Heart left ventricle (tissue), 16 donors: Measurements from ENCODE around the gene CCNY. TPM values are rescaled to one million over a fixed set of nuclear protein-coding genes. Genes with fewer than 3 reads are reported as not detected.
"Not testable (repeated sequence)": the region's sequence is repeated elsewhere in the genome, so short reads cannot be mapped to it uniquely, and the experiment has no call there.

ENCODE experiments used
- ATAC-seq, 4 donors: fragments of 200-7000 bp; cut with Tn5 transposase; one replicate each; pipeline ENCODE4 v1.9.1; 2020 to 2022; ENCODE audit warnings: moderate library complexity in 4 of 4, mild to moderate bottlenecking in 3 of 4, moderate number of reproducible peaks in 1 of 4
- DNase-seq, 5 donors: peaks; one replicate each; pipeline ENCODE4 v3.0.0-alpha.2; 2020
- H3K27ac ChIP-seq, 12 donors: fragments of 200-600 bp; sonication (generic) in 4 of 12; one replicate each; pipeline versions ENCODE4 v1.5.0 to v1.8.0; 2016 to 2022; ENCODE audit warnings: mild to moderate bottlenecking in 2 of 12
- H3K27me3 ChIP-seq, 9 donors: fragments of 200-600 bp; sonication (generic) in 2 of 9; one replicate each; pipeline versions ENCODE4 v1.5.1 to v1.8.0; 2016 to 2022; ENCODE audit warnings: mild to moderate bottlenecking in 3 of 9
- H3K36me3 ChIP-seq, 9 donors: fragments of 200-600 bp; sonication (generic) in 2 of 9; one replicate each; pipeline versions ENCODE4 v1.5.0 to v1.8.0; 2018 to 2022; ENCODE audit warnings: mild to moderate bottlenecking in 2 of 9
- H3K4me1 ChIP-seq, 12 donors: fragments of 200-600 bp; sonication (generic) in 4 of 12; one replicate each; pipeline versions ENCODE4 v1.5.0 to v1.8.0; 2016 to 2022; ENCODE audit warnings: mild to moderate bottlenecking in 3 of 12
- H3K4me3 ChIP-seq, 12 donors: fragments of 200-600 bp; sonication (generic) in 4 of 12; one replicate each; pipeline versions ENCODE4 v1.5.0 to v1.8.0; 2017 to 2022; ENCODE audit warnings: mild to moderate bottlenecking in 9 of 12, moderate library complexity in 4 of 12
- H3K9me3 ChIP-seq, 12 donors: fragments of 200-600 bp; sonication (generic) in 4 of 12; one replicate each; pipeline versions ENCODE4 v1.5.0 to v1.8.0; 2016 to 2022; ENCODE audit warnings: mild to moderate bottlenecking in 1 of 12
- CTCF ChIP-seq, 12 donors: fragments of 200-600 bp; sonication (generic) in 4 of 12; IDR thresholded peaks; one replicate each; pipeline versions ENCODE4 v1.5.0 to v1.8.0; 2018 to 2022; ENCODE audit warnings: antibody characterized with exemption in 12 of 12, mild to moderate bottlenecking in 5 of 12
- POLR2A ChIP-seq, 2 donors: fragments of 450-650 bp; IDR thresholded peaks; one replicate each; pipeline ENCODE4 v1.6.1; 2017; ENCODE audit warnings: antibody characterized with exemption in 2 of 2, mild to moderate bottlenecking in 2 of 2, moderate library complexity in 2 of 2
- WGBS, 4 donors: extraction: QIAGEN DNeasy Blood & Tissue Kit in 2 of 4; methylation state at CpG; one replicate each; pipeline versions ENCODE4 v1.1.5 to v1.1.7; 2013 to 2018; 5-methylcytosine and 5-hydroxymethylcytosine counted together
- intact Hi-C, 10 donors: fragments of 100-400 bp; cut with DNase I; formaldehyde crosslinking; loops; one replicate each; pipeline versions ENCODE4 v1.11.1 to v1.14.2; 2022
- polyA plus RNA-seq, 2 donors: library from polyadenylated mRNA; stranded (reverse); fragments of 200-250 nt; gene quantifications; one replicate each; pipeline ENCODE4 v1.2.3, GENCODE V29; 2013
- total RNA-seq, 9 donors: library from RNA; depleted of rRNA in 2 of 9; stranded (reverse); fragments of >200 nt in 2 of 9; fragmentation: NEBNext Ultra II Directional in 3 of 9; extraction: Animal tissue kit (Norgen Biotek cat#: 25700) in 3 of 9; gene quantifications; one replicate each; pipeline versions ENCODE4 v1.1.0 to v1.2.4, GENCODE V29; 2016 to 2023
- donor health status: ischemic (EF 13 %, LVEDD 7.1; RV severe dilation, severe dysfunction).
- donor health status: healthy with polysubstance abuse.
- donor health status: DM: no; HTN: yes; CAD: no.
- donor health status: DM: no; HTN: no; CAD: no.
- donor health status: ischemic (EF 25% LVEDD 6.9; RV normal size, moderate dysfunction).
- donor health status: ischemic (EF 25% LVEDD 5.7; RV mildly dilated, moderate dysfunction).
- donor health status: healthy.
- donor health status: DM: yes; HTN: yes; CAD: no.
- donor health status: ischemic (EF 35%, LVEDD 5.7; RV mildly dilated, moderate dysfunction).
- donor health status: nonischemic (EF 11% LVEDD 7.7; RV severe dilation, severe dysfunction).
- donor health status: DM: yes; HTN: yes; CAD: no.
- donor health status: PGD.
- donor health status: ischemic (EF 29% LVEDD 5.4; RV normal size, mild dysfunction).
- donor health status: nonischemic (EF 23%, LVEDD 6.1; RV moderate dilation, normal function).

Gene CCNY
- total and polyA plus RNA-seq, 11 donors = 26.4 to 106 (median 80.7) TPM

GRCh38 chr10:35517431-35518181, 181.3 kb downstream of the CCNY start:
- peak overlapping the region in 6 of 12 donors; percentile 5 to 44 (median 23) for H3K27ac ChIP-seq
- no peak for DNase-seq
- H3K9me3 ChIP-seq = no peaks in the 10 kb centered on the region
- H3K4me3 ChIP-seq = no peak overlapping the region
- intact Hi-C loops = no loop called here
- no peaks in the 10 kb centered on the region for H3K36me3 ChIP-seq
- TF ChIP-seq CTCF (IDR thresholded peaks at IDR 0.05) = no peak
- TF ChIP-seq POLR2A (IDR thresholded peaks at IDR 0.05) = no peak
- WGBS, 4 donors = 49 to 64% (median 58%) methylated on average over 11 of the region's 11 CpGs
- H3K4me1 ChIP-seq = peaks cover 0 to 37% (median 23%) of the 10 kb centered on the region in 12 donors
- peak; percentile 37 to 71 (median 64) for ATAC-seq
- no peaks in the 10 kb centered on the region for H3K27me3 ChIP-seq

- H3K9me3 ChIP-seq, intact Hi-C loops, ATAC-seq, DNase-seq, H3K36me3 ChIP-seq, H3K4me3 ChIP-seq, H3K27me3 ChIP-seq: not testable (repeated sequence)
- WGBS, 4 donors = 66 to 88% (median 74%) methylated on average over 1 of the region's 1 CpG
- peaks cover 0 to 37% (median 23%) of the 10 kb centered on the region in 12 donors for H3K4me1 ChIP-seq
- peak overlapping the region in 2 of 12 donors; percentile 8 to 33 for H3K27ac ChIP-seq
These were observed 181.9 kb downstream of the CCNY start for GRCh38 chr10:35518187-35518586.

GRCh38 chr10:35520996-35521395, 184.7 kb downstream of the CCNY start:
- DNase-seq (no peak), ATAC-seq (no peak)
- no peaks in the 10 kb centered on the region for H3K36me3 ChIP-seq
- intact Hi-C loops = no loop called here
- H3K27me3 ChIP-seq = no peaks in the 10 kb centered on the region
- no peak overlapping the region for H3K4me3 ChIP-seq
- H3K4me1 ChIP-seq = peaks cover 0 to 41% (median 21%) of the 10 kb centered on the region in 12 donors
- 96 to 100% (median 98%) methylated on average over 3 of the region's 3 CpGs for WGBS, 4 donors
- TF ChIP-seq CTCF (IDR thresholded peaks at IDR 0.05) = no peak
- TF ChIP-seq POLR2A (IDR thresholded peaks at IDR 0.05) = no peak
- no peak overlapping the region for H3K27ac ChIP-seq
- no peaks in the 10 kb centered on the region for H3K9me3 ChIP-seq

- peaks cover 0 to 19% (median 0%) of the 10 kb centered on the region in 12 donors for H3K4me1 ChIP-seq
- DNase-seq (no peak), ATAC-seq (no peak)
- H3K4me3 ChIP-seq = no peak overlapping the region
- no peaks in the 10 kb centered on the region for H3K9me3 ChIP-seq
- H3K27ac ChIP-seq = no peak overlapping the region
- H3K27me3 ChIP-seq = no peaks in the 10 kb centered on the region
- intact Hi-C loops = no loop called here
- TF ChIP-seq POLR2A (IDR thresholded peaks at IDR 0.05) (no peak), CTCF (IDR thresholded peaks at IDR 0.05) (no peak)
- no peaks in the 10 kb centered on the region for H3K36me3 ChIP-seq
- 73 to 85% (median 82%) methylated on average over 3 of the region's 3 CpGs for WGBS, 4 donors
These were observed 187.4 kb downstream of the CCNY start for GRCh38 chr10:35523670-35524225.
